Thymus (tissue), 11 donors: ENCODE results near the gene PTPRU. TPM values are rescaled to one million over a fixed set of nuclear protein-coding genes. Genes with fewer than 3 reads are reported as not detected.

Experiments used
- DNase-seq, 9 donors: peaks; one replicate each; pipeline ENCODE4 v3.0.0-alpha.2; 2013; ENCODE audit warnings: low spot score in 9 of 9, low read depth in 6 of 9, missing footprints in 1 of 9
- H3K27ac ChIP-seq, 2 donors: one replicate each; pipeline ENCODE4 v1.5.1; 2013; ENCODE audit warnings: control low read depth in 1 of 2, low read depth in 1 of 2, low read length in 1 of 2, mild to moderate bottlenecking in 1 of 2, moderate library complexity in 1 of 2
- H3K27me3 ChIP-seq, 2 donors: one replicate each; pipeline ENCODE4 v1.5.1; 2013; ENCODE audit warnings: low read length in 1 of 2; ENCODE audit not compliant: control insufficient read depth in 2 of 2, insufficient read depth in 1 of 2
- H3K36me3 ChIP-seq, 2 donors: one replicate each; pipeline ENCODE4 v1.5.1; 2013; ENCODE audit warnings: low read length in 1 of 2, mild to moderate bottlenecking in 1 of 2, moderate library complexity in 1 of 2; ENCODE audit not compliant: control insufficient read depth in 2 of 2, insufficient read depth in 2 of 2
- H3K4me1 ChIP-seq, 2 donors: one replicate each; pipeline ENCODE4 v1.5.1; 2013; ENCODE audit warnings: low read length in 2 of 2; ENCODE audit not compliant: control insufficient read depth in 2 of 2, insufficient read depth in 2 of 2
- H3K4me3 ChIP-seq, 2 donors: one replicate each; pipeline ENCODE4 v1.5.1; 2013; ENCODE audit warnings: low read length in 2 of 2, control low read depth in 1 of 2, mild to moderate bottlenecking in 1 of 2
- H3K9me3 ChIP-seq, 2 donors: one replicate each; pipeline ENCODE4 v1.5.1; 2013; ENCODE audit warnings: low read length in 1 of 2, mild to moderate bottlenecking in 1 of 2; ENCODE audit not compliant: control insufficient read depth in 2 of 2, insufficient read depth in 1 of 2
- WGBS: extraction: QIAGEN DNeasy Blood & Tissue Kit; methylation state at CpG from one replicate; pipeline ENCODE4 v1.1.7; 2013; 5-methylcytosine and 5-hydroxymethylcytosine counted together
- polyA plus RNA-seq: library from polyadenylated mRNA; stranded (reverse); fragments of 200-250 nt; gene quantifications from one replicate; pipeline ENCODE4 v1.2.3, GENCODE V29; 2013
- total RNA-seq: library from RNA; stranded (reverse); fragments of 120-200 nt; gene quantifications from one replicate; pipeline ENCODE4 v1.2.4, GENCODE V29; 2013
- donor health status: healthy.

PTPRU gene
- total and polyA plus RNA-seq, 2 donors, result 5.5 to 6.3 TPM

- no peaks in the 10 kb centered on the region for H3K9me3 ChIP-seq
- H3K36me3 ChIP-seq, result no peaks in the 10 kb centered on the region
- WGBS, result 91% methylated on average over 9 of the region's 9 CpGs
- no peak overlapping the region for H3K4me3 ChIP-seq
- H3K4me1 ChIP-seq, result no peaks in the 10 kb centered on the region
- H3K27me3 ChIP-seq, result no peaks in the 10 kb centered on the region
- H3K27ac ChIP-seq, result no peak overlapping the region
- DNase-seq, result no peak
Observed at GRCh38 chr1:29319300-29320110, 83.2 kb downstream of the PTPRU start.

DNA sequence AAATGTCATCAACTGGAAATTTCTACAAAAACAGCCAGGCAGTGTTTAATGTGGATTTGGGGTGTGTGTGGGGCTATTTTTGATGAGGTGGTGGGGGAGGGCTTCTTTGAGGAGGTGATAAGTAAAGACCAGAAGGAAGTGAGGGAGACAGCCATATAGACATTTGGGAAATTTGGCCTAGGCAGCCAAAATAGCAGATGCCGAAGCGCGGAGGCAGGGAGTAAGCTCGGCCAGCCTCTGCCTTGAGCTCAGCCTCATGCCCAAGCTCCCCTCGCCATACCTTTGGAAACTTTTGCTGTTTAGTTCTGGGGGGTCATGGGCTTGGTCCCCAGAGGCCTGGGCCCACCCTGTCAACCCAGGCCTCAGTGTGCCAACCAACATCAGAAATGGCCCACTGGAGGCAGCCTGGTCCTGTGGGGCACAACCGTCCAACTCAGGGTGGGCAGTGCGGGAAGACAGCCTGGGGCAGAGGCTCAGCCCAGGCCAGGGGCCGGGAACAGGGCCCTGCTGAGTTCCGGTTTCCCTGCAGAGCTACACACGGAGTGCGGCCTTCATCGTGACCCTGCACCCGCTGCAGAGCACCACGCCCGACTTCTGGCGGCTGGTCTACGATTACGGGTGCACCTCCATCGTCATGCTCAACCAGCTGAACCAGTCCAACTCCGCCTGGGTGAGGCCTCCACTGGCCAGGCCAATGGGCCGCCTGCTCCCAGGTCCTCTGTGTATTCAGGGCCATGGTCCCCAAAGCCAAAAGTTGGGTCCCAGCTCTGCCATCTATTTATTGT is 84.0 kb downstream of the PTPRU start:
- H3K4me1 ChIP-seq, result no peaks in the 10 kb centered on the region
- DNase-seq, result no peak
- no peak overlapping the region for H3K27ac ChIP-seq
- no peaks in the 10 kb centered on the region for H3K9me3 ChIP-seq
- H3K27me3 ChIP-seq, result no peaks in the 10 kb centered on the region
- no peaks in the 10 kb centered on the region for H3K36me3 ChIP-seq
- WGBS, result 97% methylated on average over 21 of the region's 21 CpGs
- no peak overlapping the region for H3K4me3 ChIP-seq

DNA sequence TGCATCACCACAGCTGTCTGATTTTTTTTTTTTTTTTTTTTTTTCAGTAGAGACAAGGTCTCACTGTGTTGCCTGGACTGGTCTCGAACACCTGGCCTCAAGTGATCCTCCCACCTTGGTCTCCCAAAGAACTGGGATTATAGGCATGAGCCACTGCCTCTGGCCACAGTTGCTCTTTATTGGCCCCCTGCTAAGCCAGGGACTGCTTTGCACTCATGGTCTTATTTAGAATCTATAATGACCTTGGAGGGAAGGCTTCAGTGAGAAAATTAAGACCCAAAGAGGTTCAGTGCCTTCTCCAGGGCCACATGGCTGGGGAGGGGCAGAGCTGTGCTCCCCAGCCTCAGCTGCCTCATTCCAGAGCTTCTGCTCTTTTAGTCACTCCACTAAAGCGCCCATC is 84.9 kb downstream of the PTPRU start:
- Histone ChIP-seq H3K27me3 (no peaks in the 10 kb centered on the region), H3K36me3 (no peaks in the 10 kb centered on the region), H3K9me3 (no peaks in the 10 kb centered on the region), H3K4me3 (no peak overlapping the region), H3K4me1 (no peaks in the 10 kb centered on the region), H3K27ac (no peak overlapping the region)
- 86% methylated on average over 2 of the region's 2 CpGs for WGBS
- no peak for DNase-seq

GRCh38 chr1:29322147-29322694 is 85.9 kb downstream of the PTPRU start:
- no peak for DNase-seq
- H3K4me3 ChIP-seq, result no peak overlapping the region
- no peaks in the 10 kb centered on the region for H3K36me3 ChIP-seq
- no peaks in the 10 kb centered on the region for H3K27me3 ChIP-seq
- H3K4me1 ChIP-seq, result no peaks in the 10 kb centered on the region
- 84% methylated on average over 8 of the region's 8 CpGs for WGBS
- no peak overlapping the region for H3K27ac ChIP-seq
- H3K9me3 ChIP-seq, result no peaks in the 10 kb centered on the region

DNA sequence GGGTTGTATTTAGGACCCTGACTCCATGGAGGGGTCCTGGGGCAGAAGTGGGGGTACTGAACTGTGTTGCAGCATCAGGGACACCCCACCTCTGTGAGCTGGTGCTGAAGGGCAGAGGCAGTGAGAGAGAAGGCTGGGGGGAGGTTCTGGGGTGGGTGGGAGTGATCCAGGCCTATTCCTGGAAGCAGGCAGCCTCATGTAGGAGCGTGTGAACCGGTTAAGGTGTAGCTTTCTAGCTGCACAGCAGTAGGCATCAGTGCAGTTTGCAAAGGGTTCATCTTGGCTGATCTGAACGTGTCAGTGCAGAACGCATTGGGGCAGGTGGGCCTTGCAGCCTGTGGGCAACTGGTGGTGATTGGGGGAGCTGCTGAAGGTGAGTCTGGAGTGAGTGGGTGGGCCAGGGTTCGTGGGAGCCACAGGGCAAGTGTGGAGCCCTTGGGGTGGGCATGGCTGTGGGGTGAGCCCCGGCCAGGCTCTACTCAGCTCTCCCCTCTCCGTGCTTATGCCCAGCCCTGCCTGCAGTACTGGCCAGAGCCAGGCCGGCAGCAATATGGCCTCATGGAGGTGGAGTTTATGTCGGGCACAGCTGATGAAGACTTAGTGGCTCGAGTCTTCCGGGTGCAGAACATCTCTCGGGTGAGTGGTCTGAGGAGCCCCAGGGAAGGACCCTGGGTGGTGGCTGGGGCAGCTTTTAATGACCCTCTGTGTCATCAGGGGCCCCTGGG is 86.7 kb downstream of the PTPRU start:
- WGBS, result 96% methylated on average over 12 of the region's 12 CpGs
- no peak for DNase-seq

DNA sequence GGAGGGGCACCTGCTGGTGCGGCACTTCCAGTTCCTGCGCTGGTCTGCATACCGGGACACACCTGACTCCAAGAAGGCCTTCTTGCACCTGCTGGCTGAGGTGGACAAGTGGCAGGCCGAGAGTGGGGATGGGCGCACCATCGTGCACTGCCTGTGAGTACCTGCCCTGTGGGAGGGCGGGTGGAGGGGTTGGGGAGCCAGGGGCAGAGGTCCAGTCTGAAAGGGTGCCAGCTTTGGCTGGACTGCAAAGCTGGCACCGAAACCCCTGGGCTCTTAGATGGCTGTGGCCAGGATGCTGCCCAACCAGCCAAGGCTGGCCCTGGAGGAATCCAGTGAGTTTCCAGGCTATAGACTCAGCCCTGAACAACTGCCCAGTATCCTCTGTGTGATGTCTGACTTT is 87.3 kb downstream of the PTPRU start:
- no peaks in the 10 kb centered on the region for H3K27me3 ChIP-seq
- WGBS, result 96% methylated on average over 8 of the region's 8 CpGs
- no peak overlapping the region for H3K27ac ChIP-seq
- no peaks in the 10 kb centered on the region for H3K9me3 ChIP-seq
- H3K36me3 ChIP-seq, result no peaks in the 10 kb centered on the region
- no peaks in the 10 kb centered on the region for H3K4me1 ChIP-seq
- DNase-seq, result no peak
- no peak overlapping the region for H3K4me3 ChIP-seq

More for the DNA sequence above, 86.7 kb downstream of the PTPRU start:
- Histone ChIP-seq H3K4me1 (no peaks in the 10 kb centered on the region), H3K27me3 (no peaks in the 10 kb centered on the region), H3K27ac (no peak overlapping the region), H3K9me3 (no peaks in the 10 kb centered on the region), H3K36me3 (no peaks in the 10 kb centered on the region), H3K4me3 (no peak overlapping the region)

GRCh38 chr1:29324202-29324601 is 87.9 kb downstream of the PTPRU start:
- Histone ChIP-seq H3K4me3 (no peak overlapping the region), H3K4me1 (no peaks in the 10 kb centered on the region), H3K9me3 (no peaks in the 10 kb centered on the region), H3K27me3 (no peaks in the 10 kb centered on the region), H3K36me3 (no peaks in the 10 kb centered on the region), H3K27ac (no peak overlapping the region)
- 91% methylated on average over 10 of the region's 10 CpGs for WGBS
- DNase-seq, result no peak

DNA sequence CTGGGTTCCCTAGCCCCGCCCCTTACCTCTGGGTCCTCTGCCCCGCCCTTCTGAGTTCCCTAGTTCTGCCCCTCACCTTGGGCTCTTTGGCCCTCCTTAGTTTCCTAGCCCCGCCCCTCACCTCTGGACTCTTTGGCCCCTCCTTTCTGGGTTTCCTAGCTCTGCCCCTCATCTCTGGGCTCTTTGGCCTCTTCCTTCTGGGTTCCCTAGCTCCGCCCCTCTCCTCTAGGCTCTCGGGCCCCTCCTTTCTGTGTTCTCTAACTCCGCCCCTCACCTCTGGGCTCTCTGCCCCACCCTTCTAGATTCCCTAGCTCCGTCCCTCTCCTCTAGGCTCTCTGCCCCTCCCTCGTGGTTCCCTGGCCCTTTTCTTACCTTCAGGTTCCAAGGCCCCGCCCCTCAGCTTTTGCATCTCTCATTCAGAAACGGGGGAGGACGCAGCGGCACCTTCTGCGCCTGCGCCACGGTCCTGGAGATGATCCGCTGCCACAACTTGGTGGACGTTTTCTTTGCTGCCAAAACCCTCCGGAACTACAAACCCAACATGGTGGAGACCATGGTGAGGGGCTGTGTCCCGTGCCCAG is 88.5 kb downstream of the PTPRU start:
- Histone ChIP-seq H3K36me3 (no peaks in the 10 kb centered on the region), H3K27me3 (no peaks in the 10 kb centered on the region), H3K27ac (no peak overlapping the region), H3K9me3 (no peaks in the 10 kb centered on the region), H3K4me1 (no peaks in the 10 kb centered on the region), H3K4me3 (no peak overlapping the region)
- WGBS, result 80% methylated on average over 19 of the region's 19 CpGs
- DNase-seq, result no peak
